Gastrocnemius medialis (tissue), 4 donors: ENCODE results near the gene BRPF1. TPM values are rescaled to one million over a fixed set of nuclear protein-coding genes. Genes with fewer than 3 reads are reported as not detected.

Experiments used
- ATAC-seq, 2 donors: fragments of 150-250 bp; one replicate each; pipeline ENCODE4 v1.9.1; 2016
- DNase-seq, 2 donors: peaks; one replicate each; pipeline ENCODE4 v3.0.0-alpha.2; 2019
- H3K27ac ChIP-seq, 4 donors: fragments of 200-600 bp; sonication (generic); 1 replicate in 1 of 4; 2 replicates in 3 of 4; pipeline ENCODE4 v1.5.1; 2016 to 2018; ENCODE audit warnings: mild to moderate bottlenecking in 2 of 4, moderate library complexity in 1 of 4
- H3K27me3 ChIP-seq, 3 donors: fragments of 200-600 bp; sonication (generic) in 2 of 3; 1 replicate in 1 of 3; 2 replicates in 2 of 3; pipeline versions ENCODE4 v1.5.1 to v1.6.0; 2016 to 2019; ENCODE audit warnings: mild to moderate bottlenecking in 1 of 3, moderate library complexity in 1 of 3
- H3K36me3 ChIP-seq, 2 donors: fragments of 200-600 bp; sonication (generic) in 1 of 2; one replicate each; pipeline ENCODE4 v1.5.1; 2017 to 2018
- H3K4me1 ChIP-seq, 2 donors: fragments of 200-600 bp; sonication (generic) in 1 of 2; one replicate each; pipeline ENCODE4 v1.5.1; 2016 to 2017; ENCODE audit warnings: mild to moderate bottlenecking in 2 of 2
- H3K4me3 ChIP-seq, 4 donors: fragments of 200-600 bp; sonication (generic) in 3 of 4; 1 replicate in 1 of 4; 2 replicates in 3 of 4; pipeline ENCODE4 v1.5.1; 2016 to 2019; ENCODE audit warnings: mild to moderate bottlenecking in 2 of 4
- H3K9me3 ChIP-seq, 3 donors: fragments of 200-600 bp; sonication (generic) in 2 of 3; 1 replicate in 1 of 3; 2 replicates in 2 of 3; pipeline ENCODE4 v1.5.1; 2016 to 2019
- POLR2A ChIP-seq, 2 donors: fragments of 450-650 bp; IDR thresholded peaks; one replicate each; pipeline ENCODE4 v1.6.1; 2017; ENCODE audit warnings: antibody characterized with exemption in 2 of 2, mild to moderate bottlenecking in 2 of 2, moderate library complexity in 2 of 2
- in situ Hi-C, 4 donors: fragments of 200-750 bp; cut with MboI; loops; one replicate each; pipeline versions ENCODE4 v1.15.0 to v1.8.0; 2017; ENCODE audit warnings: low sequenced_read_pairs in 4 of 4
- intact Hi-C: fragments of 100-400 bp; cut with DNase I; formaldehyde crosslinking; loops from one replicate; pipeline ENCODE4 v1.15.1; 2023; ENCODE audit warnings: low total_unique reads
- total RNA-seq, 4 donors: library from RNA; depleted of rRNA; stranded (reverse); fragments of >200 nt; gene quantifications; one replicate each; pipeline versions ENCODE4 v1.1.0 to v1.2.3, GENCODE V29; 2016
- TF ChIP-seq, protein P1 (sequence below), 5 experiments: fragments of 450-650 bp in 3 of 5; fragments of 200-600 bp in 2 of 5; sonication (generic) in 2 of 5; IDR thresholded peaks in 4 of 5; conservative IDR thresholded peaks in 1 of 5; 1 replicate in 4 of 5; 2 replicates in 1 of 5; pipeline ENCODE4 v1.5.1; 2016 to 2019; ENCODE audit warnings: antibody characterized with exemption in 5 of 5, mild to moderate bottlenecking in 3 of 5, moderate library complexity in 3 of 5

Gene BRPF1
- total RNA-seq, 4 donors from 2014 or later = 12.0 to 19.5 (median 14.7) TPM

DNA sequence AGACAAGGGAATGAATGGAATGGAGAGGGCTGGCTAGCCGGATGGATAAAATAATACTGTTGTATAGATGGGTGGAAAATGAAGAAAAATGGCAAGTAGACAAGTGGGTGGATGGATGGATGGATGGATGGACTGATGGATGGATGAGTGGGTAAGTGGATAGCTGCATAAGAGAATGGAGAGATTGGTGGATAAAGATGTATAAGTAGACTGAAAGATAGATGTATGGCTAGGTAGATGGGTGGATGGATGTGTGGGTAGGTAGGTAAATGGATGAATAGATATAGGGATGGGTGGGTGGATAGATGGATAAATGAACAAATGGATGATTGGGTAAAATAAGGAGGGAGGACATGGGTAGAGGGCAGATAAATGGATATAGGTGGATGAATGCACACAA, 14.0 kb upstream of the BRPF1 start:
- H3K27me3 ChIP-seq = no peaks in the 10 kb centered on the region
- in situ Hi-C loops = no loop called here
- no peaks in the 10 kb centered on the region for H3K4me1 ChIP-seq
- H3K9me3 ChIP-seq = no peaks in the 10 kb centered on the region
- H3K27ac ChIP-seq = no peak overlapping the region
- DNase-seq (no peak), ATAC-seq (no peak)
- TF ChIP-seq POLR2A (IDR thresholded peaks at IDR 0.05) = no peak
- TF ChIP-seq, protein P1, sequence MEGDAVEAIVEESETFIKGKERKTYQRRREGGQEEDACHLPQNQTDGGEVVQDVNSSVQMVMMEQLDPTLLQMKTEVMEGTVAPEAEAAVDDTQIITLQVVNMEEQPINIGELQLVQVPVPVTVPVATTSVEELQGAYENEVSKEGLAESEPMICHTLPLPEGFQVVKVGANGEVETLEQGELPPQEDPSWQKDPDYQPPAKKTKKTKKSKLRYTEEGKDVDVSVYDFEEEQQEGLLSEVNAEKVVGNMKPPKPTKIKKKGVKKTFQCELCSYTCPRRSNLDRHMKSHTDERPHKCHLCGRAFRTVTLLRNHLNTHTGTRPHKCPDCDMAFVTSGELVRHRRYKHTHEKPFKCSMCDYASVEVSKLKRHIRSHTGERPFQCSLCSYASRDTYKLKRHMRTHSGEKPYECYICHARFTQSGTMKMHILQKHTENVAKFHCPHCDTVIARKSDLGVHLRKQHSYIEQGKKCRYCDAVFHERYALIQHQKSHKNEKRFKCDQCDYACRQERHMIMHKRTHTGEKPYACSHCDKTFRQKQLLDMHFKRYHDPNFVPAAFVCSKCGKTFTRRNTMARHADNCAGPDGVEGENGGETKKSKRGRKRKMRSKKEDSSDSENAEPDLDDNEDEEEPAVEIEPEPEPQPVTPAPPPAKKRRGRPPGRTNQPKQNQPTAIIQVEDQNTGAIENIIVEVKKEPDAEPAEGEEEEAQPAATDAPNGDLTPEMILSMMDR (IDR thresholded peaks at IDR 0.05 in 4 of 5, conservative IDR thresholded peaks at IDR 0.05 in 1 of 5) = no peak
- no peaks in the 10 kb centered on the region for H3K36me3 ChIP-seq
- no peak overlapping the region for H3K4me3 ChIP-seq
- intact Hi-C loops = no loop called here

DNA sequence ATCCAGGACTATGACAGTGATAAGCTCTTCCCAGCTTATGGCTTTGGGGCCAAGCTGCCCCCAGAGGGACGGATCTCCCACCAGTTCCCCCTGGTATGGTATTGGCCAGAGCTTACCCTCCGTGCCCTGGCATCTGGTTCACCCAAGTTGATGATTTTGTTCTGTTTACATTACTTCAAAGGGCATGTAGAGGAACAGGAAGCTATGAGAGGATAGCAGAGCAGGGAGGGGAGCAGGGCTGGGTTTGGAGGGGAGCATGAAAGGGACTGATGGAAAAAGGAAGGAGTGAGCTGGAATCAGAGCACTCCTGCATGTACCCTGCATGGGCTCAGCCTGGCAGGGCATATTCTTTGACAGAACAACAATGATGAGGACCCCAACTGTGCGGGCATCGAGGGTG, 13.4 kb upstream of the BRPF1 start:
- intact Hi-C loops = no loop called here
- Histone ChIP-seq H3K9me3 (no peaks in the 10 kb centered on the region), H3K4me1 (no peaks in the 10 kb centered on the region), H3K27ac (no peak overlapping the region), H3K27me3 (no peaks in the 10 kb centered on the region), H3K4me3 (no peak overlapping the region), H3K36me3 (no peaks in the 10 kb centered on the region)
- DNase-seq (no peak), ATAC-seq (no peak)
- TF ChIP-seq POLR2A (IDR thresholded peaks at IDR 0.05) = no peak
- TF ChIP-seq, protein P1 (IDR thresholded peaks at IDR 0.05 in 4 of 5, conservative IDR thresholded peaks at IDR 0.05 in 1 of 5) = no peak
- in situ Hi-C loops = no loop called here

DNA sequence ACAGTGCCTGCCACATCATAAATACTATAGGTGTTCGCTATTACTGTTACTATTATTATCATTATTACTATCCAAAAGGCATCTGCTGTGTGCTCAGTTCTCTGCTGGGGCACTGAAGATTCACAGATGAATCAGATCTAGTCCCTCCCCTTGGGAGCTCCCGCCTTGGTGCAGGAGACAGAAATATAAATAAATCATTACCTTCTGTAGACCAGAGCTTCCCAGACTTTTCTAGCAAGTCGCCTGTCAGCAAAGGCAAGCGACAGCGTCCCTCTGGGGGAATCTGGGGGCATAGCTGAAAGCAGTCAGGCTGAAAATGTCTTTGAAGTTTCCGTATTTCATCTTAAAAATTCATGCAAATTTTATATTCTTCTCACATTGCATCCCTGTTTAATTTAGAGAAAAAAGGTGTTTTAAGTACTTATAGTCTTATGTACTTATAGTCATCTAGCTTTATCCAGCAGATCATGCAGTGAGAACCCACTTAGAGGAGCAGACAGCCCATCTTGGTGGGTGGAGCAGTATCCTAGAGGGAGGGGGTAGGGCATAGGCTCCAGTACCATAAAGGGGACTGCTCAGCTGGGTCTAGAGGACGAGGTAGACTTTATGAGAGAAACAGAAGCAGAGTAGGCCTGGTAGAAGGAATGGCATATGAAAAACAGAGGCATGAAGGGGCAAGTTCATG, 10.4 kb upstream of the BRPF1 start:
- ATAC-seq (no peak), DNase-seq (no peak)
- intact Hi-C loops (no loop called here), in situ Hi-C loops (no loop called here)
- no peak overlapping the region for H3K27ac ChIP-seq
- H3K36me3 ChIP-seq = no peaks in the 10 kb centered on the region
- no peaks in the 10 kb centered on the region for H3K4me1 ChIP-seq
- no peaks in the 10 kb centered on the region for H3K27me3 ChIP-seq
- H3K4me3 ChIP-seq = no peak overlapping the region
- no peaks in the 10 kb centered on the region for H3K9me3 ChIP-seq
- TF ChIP-seq, protein P1 (IDR thresholded peaks at IDR 0.05 in 4 of 5, conservative IDR thresholded peaks at IDR 0.05 in 1 of 5) = no peak
- no peak for TF ChIP-seq POLR2A (IDR thresholded peaks at IDR 0.05)

GRCh38 chr3:9721700-9722060, 9.9 kb upstream of the BRPF1 start:
- Histone ChIP-seq H3K36me3 (no peaks in the 10 kb centered on the region), H3K4me1 (no peaks in the 10 kb centered on the region), H3K4me3 (no peak overlapping the region), H3K27me3 (no peaks in the 10 kb centered on the region), H3K27ac (no peak overlapping the region), H3K9me3 (no peaks in the 10 kb centered on the region)
- no peak for ATAC-seq
- DNase-seq = no peak
- in situ Hi-C loops (no loop called here), intact Hi-C loops (no loop called here)
- TF ChIP-seq POLR2A (IDR thresholded peaks at IDR 0.05) = no peak
- TF ChIP-seq, protein P1 (IDR thresholded peaks at IDR 0.05 in 4 of 5, conservative IDR thresholded peaks at IDR 0.05 in 1 of 5) = no peak
